ENCODE data around the gene MOK.

- no peak for TF ChIP-seq POLR2A (IDR thresholded peaks at IDR 0.05)
- TF ChIP-seq CTCF (IDR thresholded peaks at IDR 0.05): no peak
- no peak for TF ChIP-seq POLR2AphosphoS5 (IDR thresholded peaks at IDR 0.05)
Observed at GRCh38 chr14:102320671-102321455, 15.9 kb upstream of the MOK start.
